GM19025 (cell line): ENCODE measurements around the gene ANO1.

Source experiments
- ATAC-seq: cut with Tn5 transposase; IDR thresholded peaks from one replicate; pipeline ENCODE4 v1.9.1; 2021; ENCODE audit warnings: mild to moderate bottlenecking, low read depth, moderate library complexity; ENCODE audit not compliant: unreplicated experiment

Gene ANO1

DNA sequence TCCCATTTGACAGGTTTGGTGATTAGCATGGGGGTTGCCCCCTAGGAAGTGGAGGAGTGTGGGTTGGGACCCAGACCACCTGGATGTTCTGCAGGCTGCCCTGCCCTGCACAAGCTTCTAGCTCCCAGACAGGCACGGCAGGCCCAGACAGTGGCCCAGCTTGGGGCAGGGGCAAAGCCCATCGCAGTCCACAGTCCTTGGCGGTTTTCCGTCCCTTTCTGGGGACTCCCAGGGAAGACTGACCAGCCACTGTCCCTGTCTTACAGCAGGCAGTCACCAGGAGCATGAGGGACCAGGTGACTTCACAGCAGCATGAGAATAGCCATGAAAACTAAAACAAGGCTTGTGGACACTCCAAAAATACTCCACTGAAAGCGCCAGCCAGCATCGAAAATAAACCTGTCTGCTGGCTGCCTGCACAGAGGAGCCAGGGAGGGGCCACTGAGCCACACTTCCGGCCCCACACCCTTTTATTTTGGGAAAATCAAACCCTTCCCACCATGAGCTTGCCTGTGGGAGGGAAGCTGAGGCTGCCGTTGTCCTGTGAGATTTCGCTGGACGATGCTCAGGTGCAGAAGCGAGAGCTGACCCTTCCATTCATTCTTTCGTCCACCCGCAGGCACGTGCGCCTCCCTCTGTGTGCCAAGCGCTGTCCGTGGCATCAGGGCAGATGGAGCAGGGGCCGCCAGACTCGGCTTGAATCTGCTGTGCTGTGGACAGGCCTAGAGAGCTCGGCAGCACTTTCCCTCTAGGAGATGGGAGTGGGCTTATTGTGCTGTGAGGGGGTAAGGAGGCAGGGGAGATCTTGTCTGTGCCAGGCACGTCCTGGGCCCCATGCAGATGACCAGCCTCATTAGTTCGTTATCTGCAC, 153.0 kb downstream of the ANO1 start:
- no peak for ATAC-seq

DNA sequence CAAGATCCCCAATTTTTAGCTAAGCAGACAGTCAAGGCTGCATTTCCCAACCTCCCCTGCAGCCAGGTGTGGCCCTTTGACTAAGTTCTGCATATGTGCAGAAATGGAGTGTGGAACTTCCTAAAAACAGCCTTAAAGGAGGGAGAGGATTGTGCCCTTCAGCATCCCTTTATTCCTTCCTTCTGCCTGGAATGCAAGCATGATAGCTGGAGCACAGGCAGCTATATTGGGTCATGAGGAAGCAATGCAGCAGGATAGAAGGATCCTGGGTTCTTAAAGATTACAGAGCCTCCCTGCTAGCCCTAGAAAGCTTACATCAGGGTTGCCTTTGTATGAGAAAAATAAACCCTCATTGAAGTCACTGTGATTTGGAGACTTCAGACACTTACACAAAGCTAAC, 154.9 kb downstream of the ANO1 start:
- ATAC-seq = no peak

DNA sequence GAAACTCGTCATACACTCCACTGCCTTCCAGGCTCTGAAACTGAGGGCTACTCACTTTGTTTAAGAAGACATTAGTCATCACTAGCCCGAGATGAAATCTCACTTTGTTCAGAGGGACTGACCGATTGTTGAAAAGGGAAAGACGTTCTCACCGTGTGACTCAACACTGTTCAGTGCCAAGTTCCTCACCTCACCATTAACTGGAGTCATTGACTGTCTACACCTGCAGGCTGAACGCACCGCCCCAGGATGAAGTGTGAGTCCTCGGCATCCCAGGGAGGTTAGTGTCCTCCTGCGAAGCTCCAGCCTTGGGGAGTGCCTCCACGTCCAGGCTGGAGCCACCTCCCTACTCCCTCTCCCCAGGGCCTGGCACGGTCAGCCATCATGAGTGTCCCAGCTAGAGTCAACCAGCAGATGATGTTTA, 155.4 kb downstream of the ANO1 start:
- no peak for ATAC-seq

DNA sequence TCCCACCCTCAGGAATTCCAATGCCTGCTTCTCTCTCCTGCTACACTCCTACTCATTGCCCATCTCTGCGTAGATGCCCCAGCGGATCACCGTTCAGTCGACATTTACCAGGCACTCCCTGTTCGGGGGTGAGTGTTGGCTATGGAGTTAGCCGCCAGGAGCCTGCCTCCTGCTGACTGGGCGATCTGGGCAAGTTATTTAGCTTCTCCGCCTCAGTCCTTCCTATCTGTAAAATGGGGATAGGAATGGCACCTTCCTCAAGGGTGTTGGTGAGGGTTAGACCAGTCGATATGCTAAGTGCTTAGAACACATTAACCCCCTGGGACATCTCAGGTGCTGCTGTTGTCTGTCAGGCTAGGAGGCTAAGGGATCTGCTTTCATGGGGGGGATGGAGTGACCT, 155.8 kb downstream of the ANO1 start:
- no peak for ATAC-seq
